ENCODE results near the gene DAND5. TPM values are rescaled to one million over a fixed set of nuclear protein-coding genes. Genes with fewer than 3 reads are reported as not detected.

DAND5 gene
- under 1 TPM in 2 of 3 donors, not detected in 1; 0.07 to 0.18 TPM for polyA plus RNA-seq (ENCODE audit: insufficient read length in 3 of 3)
- long read RNA-seq, donor 1: 0 reads
- long read RNA-seq, donor 2: 0 reads
- long read RNA-seq, donor 3: 0 reads
- long read RNA-seq, donor 4: 0 reads
- long read RNA-seq, donor 5: 0 reads
- long read RNA-seq, donor 6: 0 reads
- long read RNA-seq, donor 7: 0 reads
- long read RNA-seq, donor 8: 0 reads
- long read RNA-seq, donor 9: 0 reads
- long read RNA-seq, donor 10: 0 reads
- long read RNA-seq, donor 11: 0 reads
- long read RNA-seq, donor 12: 0 reads
- long read RNA-seq, donor 13: 0 reads
- long read RNA-seq, donor 14: 0 reads
- long read RNA-seq, donor 15: 0 reads
- long read RNA-seq, donor 16: 0 reads

GRCh38 chr19:12969292-12969988, at the start of gene DAND5:
DAND5 (plus strand) TSS chr19:12969576; CDS start chr19:12969661, 85 bp downstream.
- DNase-seq (ENCODE audit: extremely low read depth in 1 of 11, low read depth in 9 of 11, low spot score in 4 of 11): no peak

DNA sequence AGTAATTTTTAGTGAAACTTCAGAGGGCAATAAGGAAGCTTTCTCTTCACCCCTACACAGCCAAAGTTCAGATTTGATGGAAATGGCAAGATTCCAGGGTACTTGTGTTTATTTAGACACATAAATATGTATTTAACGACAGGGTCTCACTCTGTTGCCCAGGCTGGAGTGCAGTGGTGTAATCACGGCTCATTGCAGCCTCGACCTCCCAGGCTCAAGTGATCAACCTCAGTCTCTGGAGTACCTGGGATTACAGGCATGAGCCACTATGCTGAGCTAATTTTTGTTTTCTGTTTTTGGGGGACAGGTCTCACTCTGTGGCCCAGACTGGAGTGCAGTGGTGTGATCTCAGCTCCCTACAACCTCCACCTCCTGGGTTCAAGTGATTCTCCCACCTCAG, 48.3 kb upstream of the DAND5 start:
- no peak for DNase-seq (ENCODE audit: extremely low read depth in 1 of 11, low read depth in 9 of 11, low spot score in 4 of 11)

DNA sequence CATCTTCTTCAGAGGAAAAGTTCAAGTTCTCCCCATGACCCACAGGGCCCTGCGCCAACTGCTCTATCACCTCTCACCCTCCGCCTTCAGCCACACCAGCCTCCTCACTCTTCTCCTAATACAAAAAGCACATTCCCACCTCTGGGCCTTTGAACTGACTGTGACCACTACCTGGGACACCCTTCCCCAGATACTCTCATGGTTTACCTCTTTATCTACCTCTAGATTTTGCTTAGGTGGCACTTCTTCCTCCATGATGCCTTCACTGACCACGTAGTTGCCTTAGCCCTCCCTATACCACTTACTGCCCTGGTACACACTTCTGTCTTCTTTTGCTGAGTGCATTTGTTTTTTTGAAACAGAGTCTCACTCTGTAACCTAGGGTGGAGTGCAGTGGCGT, 46.4 kb upstream of the DAND5 start:
- no peak for DNase-seq (ENCODE audit: extremely low read depth in 1 of 11, low read depth in 9 of 11, low spot score in 4 of 11)

DNA sequence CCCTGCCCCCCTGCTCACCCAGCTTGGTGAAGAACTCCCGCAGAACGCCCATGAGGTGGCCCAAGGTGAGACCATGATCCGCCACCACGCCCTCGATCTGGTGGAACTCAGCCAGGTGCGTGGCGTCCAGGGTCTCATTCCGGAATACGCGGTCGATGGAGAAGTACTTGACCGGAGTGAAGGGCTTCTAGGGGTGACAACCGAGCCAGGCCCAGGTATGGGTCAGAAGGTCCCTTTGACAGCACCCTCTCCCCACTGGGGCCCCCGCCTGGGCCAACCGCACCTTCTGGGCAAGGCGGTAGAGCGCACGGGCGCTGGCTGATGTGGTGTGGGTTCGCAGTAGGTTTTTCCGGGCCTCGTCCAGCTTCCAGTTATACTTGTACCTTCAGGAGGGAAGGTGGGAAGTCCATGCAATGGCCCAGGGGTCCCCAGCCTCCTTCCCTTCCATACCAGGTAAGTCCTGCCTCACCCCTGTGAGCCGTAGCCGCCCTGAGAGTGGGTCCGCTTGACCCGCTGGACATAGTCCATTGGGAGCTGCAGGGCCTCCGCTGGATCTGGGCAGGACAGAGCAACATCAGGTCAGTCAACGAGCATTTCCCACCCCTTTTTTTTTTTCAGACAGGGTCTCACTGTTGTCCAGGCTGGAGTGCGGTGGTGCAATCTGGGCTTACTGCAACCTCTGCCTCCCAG, 44.6 kb upstream of the DAND5 start:
- DNase-seq (ENCODE audit: extremely low read depth in 1 of 11, low read depth in 9 of 11, low spot score in 4 of 11): no peak

DNA sequence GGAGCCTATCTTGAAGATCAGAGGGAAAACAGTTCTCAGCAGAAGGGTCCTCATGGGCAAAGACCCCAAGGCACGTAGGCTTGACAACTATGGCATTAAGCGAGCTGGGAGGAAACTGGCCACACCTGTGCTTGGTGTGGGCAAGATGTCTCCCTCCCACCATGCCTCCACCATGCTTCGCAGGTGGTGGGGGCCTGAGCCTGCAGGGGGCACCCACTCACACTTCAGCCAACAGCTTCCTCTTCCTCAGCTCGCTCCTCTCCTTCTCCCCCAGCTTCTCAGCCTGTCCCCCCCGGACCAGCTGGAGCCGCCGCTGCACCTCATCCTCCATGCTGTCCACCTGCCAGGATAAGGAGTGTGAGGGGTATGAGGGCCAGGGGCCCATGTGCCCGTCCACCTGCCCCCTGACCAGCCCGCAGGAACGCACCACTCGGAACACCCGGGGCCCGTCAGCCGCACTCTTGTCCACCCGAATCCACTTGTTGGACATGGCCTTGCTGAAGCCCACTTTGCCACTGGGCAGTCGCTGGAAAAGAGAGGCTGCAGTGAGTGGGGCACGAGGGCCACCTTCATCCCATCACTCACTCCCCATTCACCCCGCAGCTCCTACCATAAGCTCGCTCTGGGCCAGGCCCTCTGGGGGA, 39.3 kb upstream of the DAND5 start:
- DNase-seq (ENCODE audit: extremely low read depth in 1 of 11, low read depth in 9 of 11, low spot score in 4 of 11): no peak

GRCh38 chr19:12932392-12933286, 36.7 kb upstream of the DAND5 start:
- DNase-seq (ENCODE audit: extremely low read depth in 1 of 11, low read depth in 9 of 11, low spot score in 4 of 11): no peak

GRCh38 chr19:12933287-12934072, 35.9 kb upstream of the DAND5 start, which contains the start of gene FARSA:
FARSA (minus strand) TSS chr19:12933711; CDS start chr19:12933696, 15 bp downstream.
- DNase-seq (ENCODE audit: extremely low read depth in 1 of 11, low read depth in 9 of 11, low spot score in 4 of 11): peak in 10 of 11 donors; percentile 77 to 91 (median 86)

DNA sequence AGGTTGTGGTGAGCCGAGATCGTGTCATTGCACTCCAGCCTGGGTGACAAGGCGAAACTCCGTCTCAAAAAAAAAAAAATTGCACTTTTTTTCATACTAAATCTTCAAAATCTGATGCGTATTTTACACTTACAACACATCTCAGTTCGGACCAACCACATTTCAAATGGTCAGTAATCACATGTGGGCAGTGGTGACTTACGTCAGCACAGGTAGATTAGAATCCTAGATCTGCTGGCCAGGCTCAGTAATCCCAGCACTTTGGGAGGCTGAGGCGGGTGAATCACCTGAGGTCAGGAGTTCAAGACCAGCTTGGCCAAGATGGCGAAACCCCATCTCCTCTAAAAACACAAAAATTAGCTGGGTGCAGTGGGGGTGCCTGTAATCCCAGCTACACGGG, 34.3 kb upstream of the DAND5 start:
- no peak for DNase-seq (ENCODE audit: extremely low read depth in 1 of 11, low read depth in 9 of 11, low spot score in 4 of 11)

GRCh38 chr19:12936582-12936981, 32.8 kb upstream of the DAND5 start:
- no peak for DNase-seq (ENCODE audit: extremely low read depth in 1 of 11, low read depth in 9 of 11, low spot score in 4 of 11)

GRCh38 chr19:12937093-12937926, 32.1 kb upstream of the DAND5 start:
- no peak for DNase-seq (ENCODE audit: extremely low read depth in 1 of 11, low read depth in 9 of 11, low spot score in 4 of 11)

- peak; percentile 97 to 100 (median 99) for DNase-seq (ENCODE audit: extremely low read depth in 1 of 11, low read depth in 9 of 11, low spot score in 4 of 11)
Observed at GRCh38 chr19:12937927-12938778, 31.2 kb upstream of the DAND5 start, which contains the start of gene CALR. CALR (plus strand) TSS chr19:12938609; CDS start chr19:12938680, 71 bp downstream.

DNA sequence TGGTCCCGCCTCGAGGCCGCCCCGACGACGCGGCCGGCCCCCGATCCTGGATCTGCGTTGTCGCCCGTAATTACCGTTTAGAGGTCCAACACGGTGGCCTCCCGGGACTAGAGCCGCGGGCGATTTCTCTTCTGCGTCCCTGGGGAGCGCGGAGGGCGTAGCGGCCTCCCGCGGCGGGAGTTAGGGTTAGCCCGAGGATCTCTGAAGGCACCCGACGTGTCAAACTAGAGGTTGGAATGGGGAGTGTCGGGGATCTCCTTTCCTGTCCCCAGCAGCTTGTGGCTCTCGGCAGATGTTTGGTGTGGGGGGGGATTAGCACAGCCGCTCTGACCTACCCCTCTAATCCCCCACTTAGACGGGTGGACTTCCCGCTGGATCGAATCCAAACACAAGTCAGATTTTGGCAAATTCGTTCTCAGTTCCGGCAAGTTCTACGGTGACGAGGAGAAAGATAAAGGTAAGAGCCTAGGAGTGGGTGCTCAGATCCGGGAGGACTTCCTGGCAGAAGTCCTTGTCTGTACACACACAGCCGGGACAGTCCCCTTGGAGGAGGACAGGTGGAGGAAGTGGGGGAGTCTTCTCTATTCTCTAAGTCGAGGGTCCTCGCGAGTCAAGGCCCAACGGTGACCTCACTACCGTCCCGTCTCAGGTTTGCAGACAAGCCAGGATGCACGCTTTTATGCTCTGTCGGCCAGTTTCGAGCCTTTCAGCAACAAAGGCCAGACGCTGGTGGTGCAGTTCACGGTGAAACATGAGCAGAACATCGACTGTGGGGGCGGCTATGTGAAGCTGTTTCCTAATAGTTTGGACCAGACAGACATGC, 30.4 kb upstream of the DAND5 start:
- DNase-seq (ENCODE audit: extremely low read depth in 1 of 11, low read depth in 9 of 11, low spot score in 4 of 11): no peak

- no peak for DNase-seq (ENCODE audit: extremely low read depth in 1 of 11, low read depth in 9 of 11, low spot score in 4 of 11)
Observed at GRCh38 chr19:12939975-12940423, 29.4 kb upstream of the DAND5 start.

DNA sequence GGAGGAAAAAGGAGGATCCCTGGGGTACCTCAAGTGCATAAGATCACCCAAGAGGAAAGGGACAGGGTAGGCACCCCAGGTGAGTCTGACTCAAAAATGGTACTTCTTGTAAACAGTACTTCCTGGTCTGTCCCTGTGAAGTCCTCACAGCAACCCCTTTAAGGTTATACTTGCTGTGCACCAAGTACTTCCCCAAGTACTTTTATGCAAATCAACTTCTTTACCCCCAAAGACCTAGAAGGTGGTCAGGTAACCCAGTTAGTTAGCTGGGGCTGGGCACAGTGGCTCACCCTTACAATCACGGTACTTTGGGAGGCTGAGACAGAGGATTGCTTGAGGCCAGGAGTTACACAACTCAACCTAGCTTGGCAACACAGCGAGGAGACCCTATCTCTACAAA, 28.5 kb upstream of the DAND5 start:
- no peak for DNase-seq (ENCODE audit: extremely low read depth in 1 of 11, low read depth in 9 of 11, low spot score in 4 of 11)
